GM04503 (cell line): ENCODE results near the gene MIA.
"Not testable (repeated sequence)": the region's sequence is repeated elsewhere in the genome, so short reads cannot be mapped to it uniquely, and the experiment has no call there.

Experiments
- DNase-seq: peaks from one replicate; pipeline ENCODE4 v3.0.0-alpha.2; 2012; ENCODE audit warnings: low read depth

Gene MIA

GRCh38 chr19:40803857-40804782 is 28.8 kb downstream of the MIA start:
- no peak for DNase-seq

- no peak for DNase-seq
These were observed 29.5 kb downstream of the MIA start for GRCh38 chr19:40804783-40805242.

- no peak for DNase-seq
These were observed 30.0 kb downstream of the MIA start for GRCh38 chr19:40805258-40805868.

- peak; percentile 78 for DNase-seq
These were observed 31.3 kb downstream of the MIA start for GRCh38 chr19:40806423-40807146.

- DNase-seq: no peak
These were observed 32.1 kb downstream of the MIA start for GRCh38 chr19:40807147-40808020.

DNA sequence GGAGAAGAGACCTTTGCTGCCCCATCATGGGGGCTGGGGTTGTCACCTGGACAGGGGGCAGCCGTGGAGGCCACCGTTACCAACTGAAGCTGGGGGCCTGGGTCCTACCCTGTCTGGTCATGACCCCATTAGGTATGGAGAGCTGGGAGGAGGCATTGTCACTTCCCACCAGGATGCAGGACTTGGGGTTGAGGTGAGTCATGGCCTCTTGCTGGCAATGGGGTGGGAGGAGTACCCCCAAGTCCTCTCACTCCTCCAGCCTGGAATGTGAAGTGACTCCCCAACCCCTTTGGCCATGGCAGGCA is 32.7 kb downstream of the MIA start:
- DNase-seq: no peak

- no peak for DNase-seq
These were observed 33.2 kb downstream of the MIA start for GRCh38 chr19:40808497-40808896.

GRCh38 chr19:40809358-40810086 is 34.2 kb downstream of the MIA start:
- no peak for DNase-seq

DNA sequence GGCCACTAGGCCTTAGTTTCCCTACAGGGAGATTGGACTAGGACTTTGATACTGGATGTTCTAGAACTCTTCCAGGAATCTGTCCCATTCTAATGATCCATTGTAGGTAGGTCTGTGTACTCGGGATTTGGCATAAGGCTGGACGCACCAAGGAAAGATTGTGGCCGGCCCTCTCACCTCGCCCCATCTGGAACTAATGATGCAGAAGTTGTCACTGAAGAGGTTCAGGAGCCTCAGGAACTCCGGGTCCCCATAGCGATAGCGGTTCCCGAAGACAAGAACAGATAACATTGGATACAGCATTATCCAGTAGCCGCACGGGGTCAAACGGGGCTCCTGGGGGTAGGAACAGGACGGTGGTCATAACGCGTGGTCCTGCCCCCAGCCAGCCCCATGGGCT is 34.8 kb downstream of the MIA start:
- no peak for DNase-seq

DNA sequence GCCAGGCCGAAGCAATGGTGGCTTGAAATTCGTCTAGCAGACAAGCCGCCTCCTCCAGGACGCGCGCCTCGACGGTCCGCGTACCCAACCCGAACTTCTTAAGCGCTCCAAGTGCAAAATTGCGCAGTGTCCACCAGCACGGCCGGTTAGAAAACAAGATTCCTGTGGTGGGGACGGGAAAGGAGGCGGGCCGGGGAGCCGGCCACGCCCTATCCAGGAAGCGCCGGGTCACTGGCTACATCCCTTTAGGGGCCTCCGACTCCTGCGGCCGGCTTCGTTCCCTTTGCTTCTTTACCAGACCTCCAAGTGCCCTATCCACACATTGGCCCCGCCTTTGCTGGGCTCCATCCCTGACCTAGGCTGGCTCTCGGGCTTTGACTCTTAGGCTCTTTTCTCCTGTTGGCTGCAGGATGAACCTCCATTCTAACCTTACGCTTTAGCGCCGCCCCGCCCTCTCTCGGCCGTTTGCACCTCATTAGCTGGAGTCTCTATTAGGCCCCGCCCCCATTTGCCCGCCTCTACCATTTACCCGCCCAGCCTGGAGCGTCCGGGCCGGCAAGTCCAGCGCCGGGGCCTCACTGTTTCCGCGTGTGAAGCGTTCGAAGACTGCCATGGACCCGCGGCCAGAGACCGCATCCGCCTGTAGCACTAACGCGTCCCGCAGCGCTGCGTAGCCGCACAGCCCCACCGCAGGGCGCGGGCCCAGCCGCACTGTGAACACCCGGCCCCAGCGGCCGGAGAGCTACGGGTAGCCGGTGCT is 35.5 kb downstream of the MIA start:
- DNase-seq: peak; percentile 40

- DNase-seq: no peak
These were observed 36.4 kb downstream of the MIA start for GRCh38 chr19:40811478-40812341.

DNA sequence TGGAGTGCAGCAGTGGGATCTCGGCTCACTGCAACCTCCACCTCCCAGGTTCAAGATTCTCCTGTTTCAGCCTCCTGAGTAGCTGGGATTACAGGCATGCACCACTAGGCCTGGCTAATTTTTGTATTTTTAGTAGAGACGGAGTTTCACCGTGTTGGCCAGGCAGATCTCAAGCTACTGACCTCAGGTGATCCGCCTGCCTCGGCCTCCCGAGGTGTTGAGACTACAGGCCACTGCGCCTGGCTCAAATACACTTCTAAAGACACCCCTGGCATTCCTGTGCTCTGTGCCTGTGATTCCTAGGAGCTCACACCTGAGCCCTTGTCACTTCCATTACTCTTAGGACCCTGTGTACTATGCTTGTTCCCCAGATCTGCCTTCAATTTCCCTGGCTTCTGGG is 37.2 kb downstream of the MIA start:
- not testable (repeated sequence) for DNase-seq

- no peak for DNase-seq
These were observed 37.9 kb downstream of the MIA start for GRCh38 chr19:40813182-40813581.

DNA sequence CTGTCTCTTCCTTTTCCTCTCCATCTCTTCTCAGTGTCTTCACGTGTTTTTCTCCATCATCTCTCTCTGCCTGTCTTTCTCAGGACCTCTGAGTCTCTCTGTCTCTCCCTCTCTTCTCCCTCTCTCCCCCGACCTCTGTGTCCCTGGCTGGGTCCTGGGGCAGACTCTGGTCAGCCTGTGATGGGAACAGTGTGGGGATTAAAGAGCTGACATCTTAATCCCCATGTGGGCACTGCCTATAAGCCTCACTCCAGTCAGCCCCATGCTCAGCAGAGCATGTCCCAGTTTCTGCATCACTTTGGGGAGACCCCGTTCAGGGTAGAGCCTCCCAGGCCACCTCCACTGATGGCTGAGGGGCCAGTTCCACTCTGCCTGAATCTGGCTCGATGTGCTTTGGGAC is 39.9 kb downstream of the MIA start:
- DNase-seq: no peak

GRCh38 chr19:40818480-40819399 is 43.4 kb downstream of the MIA start:
- not testable (repeated sequence) for DNase-seq

DNA sequence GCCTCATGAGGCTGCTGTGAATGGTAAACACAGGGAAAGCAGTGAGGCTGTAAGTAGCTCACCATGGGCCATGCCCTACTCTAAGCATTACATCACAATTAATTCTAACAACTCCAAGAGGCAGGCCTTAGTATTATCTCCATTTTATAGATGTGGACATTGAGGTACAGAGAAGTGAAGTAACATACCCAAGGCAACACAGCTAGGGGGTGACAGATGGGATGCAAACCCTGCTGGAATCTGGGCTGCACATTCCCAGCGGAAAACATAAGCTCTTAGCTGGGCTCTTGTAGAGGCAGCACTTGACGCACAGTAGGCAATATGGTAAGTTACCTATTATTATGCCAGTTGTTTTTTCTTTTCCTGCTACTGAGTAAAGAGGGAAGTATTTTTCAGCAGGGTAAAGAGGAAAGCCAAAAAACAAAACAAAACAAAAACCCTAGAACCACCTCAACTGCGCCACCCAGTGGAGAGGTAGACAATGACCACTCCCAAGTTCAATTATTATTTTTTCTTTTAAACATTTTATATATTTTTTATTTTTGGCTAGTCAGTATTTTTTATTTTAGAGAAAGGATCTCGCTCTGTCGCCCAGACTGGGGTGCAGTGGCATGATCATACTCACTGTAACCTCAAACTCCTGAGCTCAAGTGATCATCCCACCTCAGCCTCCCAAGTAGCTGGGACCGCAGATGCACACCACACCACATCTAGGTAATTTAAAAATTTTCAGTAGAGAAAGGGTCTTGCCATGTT is 44.3 kb downstream of the MIA start:
- DNase-seq: not testable (repeated sequence)

DNA sequence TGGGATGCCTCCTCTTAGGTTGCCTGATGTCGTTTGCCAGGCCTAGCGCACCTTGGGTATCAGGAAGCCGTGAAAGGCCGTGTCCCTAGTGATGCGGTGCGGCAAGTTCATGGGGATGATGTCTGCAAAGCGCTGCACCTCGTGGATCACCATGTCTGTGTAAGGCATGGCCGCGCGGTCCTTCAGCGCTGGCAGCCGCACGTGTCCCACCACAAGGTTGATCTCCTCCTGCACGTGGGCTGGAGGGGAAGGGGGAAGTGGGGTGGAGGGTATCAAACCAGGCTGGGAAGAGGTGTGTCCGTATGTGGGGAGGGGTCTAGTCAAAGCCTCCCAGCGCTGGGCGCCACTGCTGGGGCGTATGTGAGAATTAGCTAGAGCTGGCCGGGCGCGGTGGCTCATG is 46.8 kb downstream of the MIA start:
- no peak for DNase-seq
